ENCODE data around the gene TXK.

The TXK gene

DNA sequence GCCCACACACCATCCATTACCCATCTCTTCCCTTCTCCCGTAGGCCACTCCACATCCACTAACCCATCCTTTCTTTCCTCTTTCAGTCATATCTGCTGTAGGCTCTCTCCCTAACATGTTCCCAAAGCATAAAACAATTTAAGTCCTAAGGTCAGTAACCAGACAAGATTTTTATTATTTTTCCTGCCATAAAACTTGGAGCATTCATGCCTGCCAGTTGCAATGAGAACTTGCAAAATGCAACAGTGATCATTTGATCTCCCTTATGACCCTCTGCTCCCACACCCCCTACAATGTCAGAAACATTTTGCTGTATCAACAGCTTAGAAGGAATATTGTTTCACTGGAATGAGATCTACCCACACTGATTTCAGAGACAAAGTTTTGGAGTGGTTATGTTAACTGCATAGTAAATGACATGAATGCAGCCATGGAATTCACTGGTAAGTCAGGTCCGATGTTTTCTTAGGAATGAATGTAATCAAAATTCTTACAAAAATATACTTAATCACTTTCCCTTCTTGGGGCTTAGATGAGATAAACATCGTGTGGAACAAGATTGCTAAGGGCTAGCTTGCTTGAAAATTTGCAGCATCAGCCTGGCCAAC is 111.8 kb downstream of the TXK start:
- TF ChIP-seq POLR2A (IDR thresholded peaks at IDR 0.05; ENCODE audit: low read length) (no peak), GATA1 (IDR thresholded peaks at IDR 0.05; ENCODE audit: low read depth, low read length) (no peak)

DNA sequence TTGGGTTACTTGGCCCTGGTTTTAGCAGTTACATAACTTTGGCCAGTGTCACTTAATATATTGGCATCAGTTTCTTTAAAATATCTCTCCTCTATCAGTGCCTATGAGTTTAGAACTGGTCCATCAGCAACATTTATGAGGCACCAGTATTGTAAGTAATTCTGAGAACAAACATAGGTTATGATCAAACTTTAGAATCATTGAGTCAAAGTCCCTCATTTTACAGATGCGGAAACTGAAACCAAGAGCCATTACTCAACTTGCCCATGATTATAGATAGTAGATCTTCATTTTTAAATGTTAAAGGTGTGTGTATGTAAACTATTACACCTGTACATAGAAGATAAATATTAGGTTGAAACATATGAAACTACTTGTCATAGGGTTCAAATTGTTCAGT is 113.0 kb downstream of the TXK start:
- no peak for DNase-seq
- TF ChIP-seq GATA1 (IDR thresholded peaks at IDR 0.05; ENCODE audit: low read depth, low read length) (no peak), POLR2A (IDR thresholded peaks at IDR 0.05; ENCODE audit: low read length) (no peak)

More for the DNA sequence above, 111.8 kb downstream of the TXK start:
- no peak for DNase-seq

DNA sequence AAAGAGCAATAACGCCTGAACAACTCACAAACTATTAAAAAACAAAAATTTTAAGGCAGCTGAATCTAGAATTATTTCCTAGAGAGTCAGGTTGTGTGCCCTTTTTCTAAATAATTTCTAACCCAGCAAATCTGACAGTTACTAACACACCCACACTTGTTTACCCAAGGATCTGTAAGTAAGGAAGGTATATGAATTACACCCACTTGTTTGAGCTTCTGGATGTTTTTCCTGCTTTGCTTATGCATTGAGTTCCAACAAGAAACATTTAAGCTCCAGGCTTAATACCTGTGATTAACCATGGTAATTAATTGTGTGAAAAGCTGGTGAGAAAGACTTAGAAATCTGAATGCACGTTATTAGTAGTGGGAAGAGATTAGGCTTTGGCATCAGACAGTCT is 115.9 kb downstream of the TXK start:
- TF ChIP-seq POLR2A (IDR thresholded peaks at IDR 0.05; ENCODE audit: low read length), result no peak

DNA sequence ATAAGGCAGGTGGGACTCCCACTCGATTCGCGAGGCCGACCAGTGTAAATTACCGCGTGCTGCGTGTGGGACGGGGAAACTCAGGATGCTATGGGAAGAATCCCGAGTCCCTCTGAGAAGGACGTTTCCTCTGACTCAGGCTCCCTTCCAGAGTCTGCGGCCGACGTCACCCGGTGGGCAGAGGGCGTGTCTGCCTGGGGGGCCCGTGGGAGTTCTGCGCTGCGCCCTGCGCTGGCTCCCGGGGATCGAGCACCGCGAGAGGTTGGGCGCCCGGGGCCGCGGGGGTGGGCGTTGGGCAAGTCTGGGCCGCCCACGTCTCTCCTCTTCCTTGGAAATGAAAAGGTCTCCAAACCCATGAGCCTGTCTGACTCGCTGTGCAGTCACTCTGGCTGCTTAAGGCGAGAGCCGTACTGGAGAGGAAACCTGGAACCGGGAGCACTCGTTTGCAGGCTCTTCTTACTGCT is 116.9 kb downstream of the TXK start:
- no peak for TF ChIP-seq POLR2A (IDR thresholded peaks at IDR 0.05; ENCODE audit: low read length)
- no peak for TF ChIP-seq GATA1 (IDR thresholded peaks at IDR 0.05; ENCODE audit: low read depth, low read length)
- peak in 1 of 2 experiments; percentile 23 for DNase-seq

More for the DNA sequence above, 115.9 kb downstream of the TXK start:
- DNase-seq, result no peak

Measured in erythroblast (primary cell).